SH-SY5Y (cell line): ENCODE measurements around the gene CCDC102A.

Experiments
- GATA2 ChIP-seq: IDR thresholded peaks from 2 replicates; pipeline ENCODE4 v1.6.1; 2011; ENCODE audit warnings: mild to moderate bottlenecking, low read depth, low read length
- GATA3 ChIP-seq: IDR thresholded peaks from 2 replicates; pipeline ENCODE4 v1.6.1; 2011; ENCODE audit warnings: low read depth, mild to moderate bottlenecking, low read length, moderate library complexity

GRCh38 chr16:57514371-57514770, 22.0 kb downstream of the CCDC102A start:
- TF ChIP-seq GATA2 (no peak), GATA3 (no peak)
